ENCODE data around the gene JDP2. TPM values are rescaled to one million over a fixed set of nuclear protein-coding genes. Genes with fewer than 3 reads are reported as not detected.

JDP2 gene
- polyA plus RNA-seq, 6 donors from 2014 or later = 1.5 to 4.7 (median 3.3) TPM; not detected in 1

DNA sequence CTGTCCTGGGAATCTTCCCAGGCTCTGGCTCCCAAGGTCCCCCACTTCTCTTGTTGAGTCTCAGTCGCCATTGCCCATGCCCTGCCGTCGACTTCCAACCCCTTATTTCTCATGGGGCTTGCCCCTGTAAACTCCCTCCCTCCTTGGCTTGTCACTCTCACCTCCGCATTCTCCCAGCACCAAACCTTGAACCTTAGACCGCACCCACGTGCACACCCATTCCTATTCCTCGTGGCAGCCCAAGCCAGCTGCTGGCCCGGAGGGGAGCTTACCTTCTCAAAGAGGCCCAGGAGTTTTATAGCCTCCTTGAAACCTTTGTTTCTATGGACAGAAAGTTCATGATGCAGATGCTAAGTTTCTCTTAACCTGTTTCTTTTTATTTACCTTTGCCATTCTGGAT lies 4.6 kb downstream of the JDP2 start:
- Mint-ChIP-seq H3K9me3 (no peaks in the 10 kb centered on the region), H3K4me1 (peaks cover 15 to 22% (median 21%) of the 10 kb centered on the region in 3 donors), H3K36me3 (peaks cover 0 to 7% of the 10 kb centered on the region in 2 donors), H3K4me3 (peak overlapping the region in 1 of 8 donors; percentile 30), H3K27me3 (no peaks in the 10 kb centered on the region), H3K27ac (no peak overlapping the region)
- ATAC-seq (ENCODE audit: low read depth in 2 of 2) (no peak), DNase-seq (no peak)

DNA sequence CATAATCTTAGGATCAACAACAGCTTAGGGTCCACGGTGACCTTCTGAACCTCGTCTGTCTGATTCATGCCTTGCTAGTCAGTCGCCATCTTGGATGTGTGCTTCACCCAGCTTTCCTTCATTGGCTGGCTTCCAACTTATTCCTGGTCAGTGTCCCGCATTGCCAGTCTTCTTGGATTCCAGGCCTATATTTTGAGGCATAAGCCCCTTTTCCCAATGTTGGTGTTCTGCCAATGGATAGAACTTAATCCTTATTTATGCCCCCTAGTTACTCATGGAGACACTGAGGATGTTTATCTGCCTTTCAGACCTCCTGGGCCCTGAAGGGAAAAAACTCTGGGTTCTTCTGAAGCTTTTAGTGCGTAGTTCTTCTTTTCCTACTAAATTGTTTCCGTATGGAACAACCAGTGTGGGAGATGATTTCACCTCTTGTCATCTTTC lies 5.8 kb downstream of the JDP2 start:
- no peak overlapping the region for H3K27ac Mint-ChIP-seq
- H3K4me3 Mint-ChIP-seq = no peak overlapping the region
- ATAC-seq (ENCODE audit: low read depth in 2 of 2) (no peak), DNase-seq (no peak)
- H3K9me3 Mint-ChIP-seq = no peaks in the 10 kb centered on the region
- peaks cover 0 to 7% of the 10 kb centered on the region in 2 donors for H3K36me3 Mint-ChIP-seq
- H3K4me1 Mint-ChIP-seq = peaks cover 15 to 21% (median 21%) of the 10 kb centered on the region in 3 donors
- no peaks in the 10 kb centered on the region for H3K27me3 Mint-ChIP-seq

DNA sequence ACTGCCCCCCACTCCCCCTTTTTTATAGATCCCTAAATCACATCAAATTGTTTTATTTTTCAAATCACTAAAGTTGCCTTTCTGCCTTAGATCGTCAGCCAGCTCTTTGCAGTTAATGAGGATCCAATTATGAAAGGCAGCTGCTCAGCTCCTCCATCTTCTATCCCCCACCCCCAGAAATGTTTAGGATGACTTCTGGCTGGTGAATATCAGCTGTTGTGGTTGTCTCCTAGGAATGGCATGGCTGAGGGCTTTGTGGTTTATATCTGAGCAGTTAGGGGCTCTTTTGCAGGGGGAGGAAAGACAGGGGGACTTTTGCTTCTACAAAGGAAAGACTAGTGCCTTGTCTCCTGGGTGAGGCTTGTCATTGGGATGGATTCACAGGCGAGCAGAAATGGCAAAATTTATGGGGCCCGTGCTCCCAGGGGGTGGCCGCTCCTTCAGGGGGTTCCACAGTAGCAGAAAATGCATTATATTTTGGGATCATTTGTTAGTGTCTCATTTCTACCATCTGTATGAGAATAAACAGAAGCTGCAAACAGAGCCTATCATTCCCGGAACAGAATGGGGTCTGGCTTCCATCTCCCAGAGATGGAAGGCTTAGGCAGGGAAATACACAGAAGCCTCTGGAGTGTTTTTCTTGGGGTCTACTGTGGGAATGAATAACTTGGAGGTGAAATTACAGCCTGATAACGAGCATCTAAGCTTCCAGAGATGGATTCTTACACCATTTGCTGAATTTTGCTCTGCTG lies 6.5 kb downstream of the JDP2 start:
- Mint-ChIP-seq H3K4me1 (peaks cover 15 to 22% (median 17%) of the 10 kb centered on the region in 3 donors), H3K27ac (no peak overlapping the region), H3K4me3 (no peak overlapping the region), H3K9me3 (no peaks in the 10 kb centered on the region), H3K36me3 (peaks cover 0 to 7% of the 10 kb centered on the region in 2 donors), H3K27me3 (no peaks in the 10 kb centered on the region)
- DNase-seq (no peak), ATAC-seq (ENCODE audit: low read depth in 2 of 2) (no peak)

DNA sequence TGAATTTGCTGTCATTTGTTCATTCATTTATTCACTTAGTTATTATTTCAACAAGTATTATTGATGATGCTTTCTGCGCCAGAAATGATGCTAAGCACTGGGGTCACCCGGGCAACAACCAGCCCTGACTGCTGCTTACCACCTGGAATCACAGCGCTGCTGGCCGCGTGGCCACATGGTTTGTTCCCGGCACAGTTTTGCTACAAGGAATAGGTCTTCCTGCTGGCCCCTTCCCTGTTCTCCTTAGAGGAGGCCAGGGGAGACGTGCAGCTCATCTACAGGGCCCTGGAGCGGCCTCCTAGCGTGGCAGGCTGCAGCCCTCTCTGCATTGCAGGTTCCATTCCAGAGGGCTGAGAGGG lies 7.0 kb downstream of the JDP2 start:
- DNase-seq = no peak
- peaks cover 15 to 17% (median 17%) of the 10 kb centered on the region in 3 donors for H3K4me1 Mint-ChIP-seq

DNA sequence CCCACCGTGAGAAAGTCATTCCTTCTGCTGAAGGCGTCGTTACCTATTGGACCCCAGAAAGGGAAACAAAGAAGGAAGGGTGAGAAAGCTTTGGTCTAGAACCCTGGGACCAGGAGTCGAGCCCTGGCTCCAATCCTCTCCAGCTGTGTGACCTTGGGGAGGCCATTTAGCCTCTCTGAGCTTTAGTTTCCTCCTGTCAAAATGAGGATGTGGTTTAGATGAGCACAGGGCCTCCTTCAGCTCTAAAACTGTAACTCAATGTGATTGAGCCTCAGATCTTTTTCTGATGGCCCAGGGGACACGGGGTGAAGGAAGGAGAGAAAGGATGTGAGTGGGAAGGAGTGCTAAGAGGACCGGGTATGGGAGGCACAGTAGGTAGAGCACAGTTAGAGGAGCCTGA lies 7.7 kb downstream of the JDP2 start:
- ATAC-seq (ENCODE audit: low read depth in 2 of 2) = no peak
- peak overlapping the region in 2 of 6 donors; percentile 37 to 60 for H3K27ac Mint-ChIP-seq

More for the DNA sequence above, 7.0 kb downstream of the JDP2 start:
- no peaks in the 10 kb centered on the region for H3K27me3 Mint-ChIP-seq
- H3K36me3 Mint-ChIP-seq = peaks cover 0 to 7% of the 10 kb centered on the region in 2 donors
- no peak overlapping the region for H3K4me3 Mint-ChIP-seq
- H3K27ac Mint-ChIP-seq = peak overlapping the region in 1 of 6 donors; percentile 26
- ATAC-seq (ENCODE audit: low read depth in 2 of 2) = no peak
- H3K9me3 Mint-ChIP-seq = no peaks in the 10 kb centered on the region

DNA sequence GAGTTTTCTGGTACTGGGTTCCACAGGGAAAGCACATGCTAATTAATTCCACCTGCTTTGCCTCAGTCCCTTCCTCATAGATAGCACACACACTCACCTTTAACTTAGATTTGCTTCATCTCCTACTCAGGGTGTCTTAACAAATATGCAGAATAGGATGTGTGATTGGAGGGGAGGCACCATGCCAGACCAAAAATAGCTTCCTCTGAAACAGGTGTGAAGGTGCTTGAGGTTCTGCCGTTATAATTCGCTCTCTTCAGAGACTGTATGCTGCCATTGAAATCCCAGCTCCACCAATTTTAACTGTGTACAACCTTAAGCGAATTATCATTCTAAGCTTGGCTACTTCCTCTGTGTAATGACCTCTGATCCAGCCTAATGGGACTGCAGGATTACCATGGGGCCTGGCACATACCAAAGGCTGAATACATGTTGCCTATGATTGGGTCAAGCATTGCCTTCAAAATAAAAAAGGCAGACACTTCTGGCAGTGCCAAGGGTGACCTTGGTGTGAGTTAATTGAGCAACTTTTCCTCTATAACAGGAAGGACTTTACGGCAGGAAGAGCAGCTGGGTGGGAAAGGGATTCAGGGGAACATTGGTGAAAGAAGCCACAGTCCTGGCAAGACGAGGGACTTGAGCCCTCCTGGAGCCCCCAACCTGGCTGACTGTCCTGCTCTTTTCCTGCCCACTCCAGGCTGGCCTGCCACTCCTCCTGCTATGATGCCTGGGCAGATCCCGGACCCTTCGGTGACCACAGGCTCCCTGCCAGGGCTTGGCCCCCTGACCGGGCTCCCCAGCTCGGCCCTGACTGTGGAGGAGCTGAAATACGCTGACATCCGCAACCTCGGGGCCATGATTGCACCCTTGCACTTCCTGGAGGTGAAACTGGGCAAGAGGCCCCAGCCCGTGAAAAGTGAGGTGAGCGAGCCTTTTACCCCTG lies 9.7 kb downstream of the JDP2 start:
- peaks cover 11 to 12% (median 12%) of the 10 kb centered on the region in 3 donors for H3K4me1 Mint-ChIP-seq
- no peaks in the 10 kb centered on the region for H3K27me3 Mint-ChIP-seq
- peaks cover 8 to 21% of the 10 kb centered on the region in 2 donors for H3K36me3 Mint-ChIP-seq
- DNase-seq (no peak), ATAC-seq (ENCODE audit: low read depth in 2 of 2) (no peak)
- H3K4me3 Mint-ChIP-seq = no peak overlapping the region
- no peaks in the 10 kb centered on the region for H3K9me3 Mint-ChIP-seq
- peak overlapping the region in 1 of 6 donors; percentile 8 for H3K27ac Mint-ChIP-seq

More for the DNA sequence above, 7.7 kb downstream of the JDP2 start:
- no peak for DNase-seq
- Mint-ChIP-seq H3K9me3 (no peaks in the 10 kb centered on the region), H3K4me3 (no peak overlapping the region), H3K27me3 (no peaks in the 10 kb centered on the region), H3K4me1 (peaks cover 12 to 17% (median 15%) of the 10 kb centered on the region in 3 donors), H3K36me3 (peaks cover 0 to 7% of the 10 kb centered on the region in 2 donors)

DNA sequence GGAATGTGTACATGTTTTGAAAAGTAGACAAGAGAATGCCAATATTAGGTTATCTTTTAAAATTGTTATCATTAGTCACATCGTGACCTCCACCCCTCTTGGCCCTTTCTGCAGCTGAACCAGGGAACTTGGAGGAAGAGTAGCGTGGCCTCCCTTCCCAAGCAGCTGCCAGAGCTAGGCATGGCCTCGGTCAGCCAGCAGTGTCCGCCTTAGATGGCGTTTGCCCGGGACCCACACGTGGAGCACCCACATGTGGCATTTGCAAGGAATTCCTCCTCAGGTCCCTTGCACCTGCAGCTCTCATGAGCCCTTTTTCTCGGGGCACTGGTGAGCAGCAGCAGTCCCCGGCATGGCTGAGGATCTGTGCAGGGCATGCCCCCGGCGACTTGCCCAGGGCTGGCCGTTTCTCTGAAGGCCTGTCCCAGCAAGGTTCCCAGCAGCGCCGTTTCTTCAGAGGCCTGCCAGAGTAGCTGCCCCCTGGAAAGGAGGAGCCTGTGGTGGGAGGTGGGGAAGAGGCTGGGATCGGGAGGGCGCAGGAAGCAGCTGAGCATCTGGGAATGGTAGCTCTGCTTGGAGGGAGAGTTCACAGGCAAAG lies 10.8 kb downstream of the JDP2 start:
- Mint-ChIP-seq H3K4me1 (peaks cover 11 to 12% (median 12%) of the 10 kb centered on the region in 3 donors), H3K27ac (peak overlapping the region in 1 of 6 donors; percentile 59), H3K9me3 (no peaks in the 10 kb centered on the region), H3K27me3 (no peaks in the 10 kb centered on the region), H3K36me3 (peaks cover 8 to 22% of the 10 kb centered on the region in 2 donors), H3K4me3 (peak overlapping the region in 1 of 8 donors; percentile 80)
- DNase-seq (no peak), ATAC-seq (ENCODE audit: low read depth in 2 of 2) (no peak)

DNA sequence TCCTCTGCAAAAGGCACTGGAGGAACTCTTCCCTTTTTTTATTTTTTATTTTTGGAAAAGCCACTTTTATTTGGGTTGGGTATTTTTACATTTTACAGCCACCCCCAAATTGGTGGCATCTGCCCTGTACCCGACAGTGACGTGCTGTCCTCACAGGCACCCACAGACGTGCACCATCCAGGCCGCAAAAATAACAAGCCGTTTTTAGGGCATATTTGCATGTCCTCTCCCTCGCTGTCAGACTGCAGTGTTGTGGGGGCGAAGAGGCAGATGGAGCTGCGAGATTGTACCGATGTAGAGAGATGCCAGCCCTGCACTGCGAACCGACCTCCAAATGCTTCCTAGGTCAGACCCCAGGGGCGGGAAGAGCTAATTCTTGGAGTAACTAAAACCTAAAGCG lies 12.2 kb downstream of the JDP2 start:
- Mint-ChIP-seq H3K4me1 (peaks cover 8 to 11% (median 11%) of the 10 kb centered on the region in 3 donors), H3K27ac (peak overlapping the region in 2 of 6 donors; percentile 59 to 75), H3K9me3 (no peaks in the 10 kb centered on the region), H3K36me3 (peaks cover 8 to 22% of the 10 kb centered on the region in 2 donors), H3K27me3 (no peaks in the 10 kb centered on the region), H3K4me3 (peak overlapping the region in 2 of 8 donors; percentile 33 to 39)
- DNase-seq (no peak), ATAC-seq (ENCODE audit: low read depth in 2 of 2) (peak in 1 of 2 donors; percentile 94)

DNA sequence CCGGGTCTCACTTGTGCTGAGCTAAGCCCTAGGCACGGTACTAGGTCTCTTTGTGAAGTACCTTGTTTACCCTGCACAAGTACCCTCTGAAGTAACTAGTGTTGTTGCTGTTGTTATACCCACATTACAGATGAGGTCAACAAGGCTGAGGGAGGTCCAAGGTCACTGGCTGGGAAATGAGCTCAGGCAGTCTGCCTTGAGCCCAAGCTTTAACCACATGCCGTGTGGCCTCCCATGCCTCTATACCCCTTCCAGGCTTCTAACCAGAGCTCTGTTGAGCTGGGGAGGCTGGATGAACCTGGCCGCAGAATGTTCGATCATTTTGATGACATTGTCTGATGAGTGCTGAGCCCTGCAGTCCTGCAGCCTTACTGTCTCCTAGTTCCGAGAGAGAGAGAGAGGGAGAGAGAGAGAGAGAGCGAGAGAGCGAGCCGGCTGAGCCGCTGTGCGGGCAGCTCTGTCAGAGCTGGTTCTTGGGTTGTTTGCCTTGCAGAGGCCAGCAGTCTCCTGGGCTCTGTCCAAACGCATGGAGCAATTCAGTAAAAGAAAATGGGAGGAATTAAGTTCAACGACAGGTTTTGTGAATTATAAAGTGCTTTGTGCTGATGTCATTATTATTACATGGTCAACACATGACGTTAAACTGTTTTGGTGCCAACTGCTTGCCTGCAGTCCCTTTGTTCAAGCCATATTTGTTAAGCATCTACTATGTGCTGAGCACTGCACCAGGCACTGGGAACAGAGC lies 13.1 kb downstream of the JDP2 start:
- no peaks in the 10 kb centered on the region for H3K27me3 Mint-ChIP-seq
- no peak overlapping the region for H3K4me3 Mint-ChIP-seq
- peak overlapping the region in 1 of 6 donors; percentile 4 for H3K27ac Mint-ChIP-seq
- peaks cover 8 to 22% of the 10 kb centered on the region in 2 donors for H3K36me3 Mint-ChIP-seq
- ATAC-seq (ENCODE audit: low read depth in 2 of 2) (no peak), DNase-seq (no peak)
- H3K9me3 Mint-ChIP-seq = no peaks in the 10 kb centered on the region
- H3K4me1 Mint-ChIP-seq = peaks cover 0 to 5% (median 4%) of the 10 kb centered on the region in 3 donors

DNA sequence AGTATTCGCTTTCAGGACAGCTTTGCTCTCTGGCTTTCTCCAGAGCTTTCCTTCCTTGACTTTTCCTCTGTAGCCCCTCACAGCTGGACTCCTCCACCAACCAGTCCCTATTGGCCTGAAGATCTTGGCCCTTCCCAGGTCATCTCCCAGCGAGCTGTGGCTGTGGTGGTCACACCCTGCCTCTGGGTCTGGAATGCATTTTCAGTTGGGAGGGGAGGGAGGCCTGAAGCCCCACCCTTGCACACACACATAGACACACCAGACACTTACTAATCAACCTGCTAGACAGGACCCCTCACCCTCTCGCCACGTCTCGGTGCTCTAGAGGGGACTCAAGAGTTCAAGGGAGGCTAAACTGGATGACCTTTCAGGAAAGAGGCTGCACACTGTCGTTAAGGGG lies 13.9 kb downstream of the JDP2 start:
- Mint-ChIP-seq H3K27ac (peak overlapping the region in 1 of 6 donors; percentile 54), H3K36me3 (peaks cover 8 to 22% of the 10 kb centered on the region in 2 donors), H3K4me3 (no peak overlapping the region), H3K4me1 (peaks cover 0 to 5% (median 4%) of the 10 kb centered on the region in 3 donors), H3K9me3 (no peaks in the 10 kb centered on the region), H3K27me3 (no peaks in the 10 kb centered on the region)
- no peak for ATAC-seq (ENCODE audit: low read depth in 2 of 2)
- DNase-seq = no peak

DNA sequence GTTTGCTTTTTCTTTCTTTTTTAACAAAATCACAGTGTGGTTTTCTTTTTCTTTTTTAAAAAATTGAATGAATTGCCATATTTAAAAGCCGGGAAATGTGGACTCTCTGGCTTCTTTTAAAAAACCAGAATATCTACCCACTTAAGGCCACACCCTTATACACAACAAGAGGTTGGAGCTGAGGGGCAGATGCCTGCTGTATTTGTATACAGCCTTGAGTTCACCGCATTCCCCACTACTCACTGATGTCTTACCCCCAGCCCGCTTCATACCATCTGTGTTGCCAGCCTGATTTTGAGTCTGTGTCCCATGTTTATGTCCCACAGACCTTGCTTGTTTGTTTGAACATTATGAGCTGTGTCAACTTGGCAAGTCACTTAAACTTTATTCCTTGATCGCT lies 14.3 kb downstream of the JDP2 start:
- peak overlapping the region in 1 of 6 donors; percentile 54 for H3K27ac Mint-ChIP-seq
- H3K9me3 Mint-ChIP-seq = no peaks in the 10 kb centered on the region
- no peak overlapping the region for H3K4me3 Mint-ChIP-seq
- peaks cover 8 to 22% of the 10 kb centered on the region in 2 donors for H3K36me3 Mint-ChIP-seq
- peaks cover 0 to 5% (median 5%) of the 10 kb centered on the region in 3 donors for H3K4me1 Mint-ChIP-seq
- DNase-seq (no peak), ATAC-seq (ENCODE audit: low read depth in 2 of 2) (no peak)
- no peaks in the 10 kb centered on the region for H3K27me3 Mint-ChIP-seq

DNA sequence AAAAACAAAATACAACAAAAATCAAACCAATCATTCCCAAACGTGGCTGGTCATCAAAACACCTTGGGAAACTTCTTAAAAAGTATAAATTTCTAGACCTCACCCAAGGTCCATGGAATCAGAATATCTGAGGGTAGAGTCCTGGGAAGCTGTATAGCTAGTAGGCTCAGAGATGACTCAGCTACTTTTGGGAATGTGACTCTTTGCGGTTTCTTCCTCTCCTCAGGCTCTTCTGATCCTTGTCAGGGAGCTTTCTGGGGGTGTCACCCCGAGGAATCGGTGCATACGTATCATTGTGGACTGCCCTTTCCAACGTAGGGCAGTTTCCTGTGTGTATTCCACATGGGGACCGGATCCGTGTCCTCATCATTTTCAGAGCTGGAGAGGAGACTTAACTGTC lies 14.8 kb downstream of the JDP2 start:
- peak overlapping the region in 1 of 6 donors; percentile 73 for H3K27ac Mint-ChIP-seq
- H3K4me3 Mint-ChIP-seq = no peak overlapping the region
- peaks cover 8 to 22% of the 10 kb centered on the region in 2 donors for H3K36me3 Mint-ChIP-seq
- H3K9me3 Mint-ChIP-seq = no peaks in the 10 kb centered on the region
- H3K4me1 Mint-ChIP-seq = peaks cover 0 to 5% (median 5%) of the 10 kb centered on the region in 3 donors
- ATAC-seq (ENCODE audit: low read depth in 2 of 2) = no peak
- DNase-seq = no peak
- no peaks in the 10 kb centered on the region for H3K27me3 Mint-ChIP-seq

Measured in naive B cell (primary cell).